ENCODE data around the gene IMPA2.

IMPA2 gene

GRCh38 chr18:12008842-12009580 lies 27.7 kb downstream of the IMPA2 start:
- no peaks in the 10 kb centered on the region for H3K36me3 ChIP-seq (ENCODE audit: insufficient read depth)
- no peaks in the 10 kb centered on the region for H3K79me2 ChIP-seq (ENCODE audit: insufficient read depth, low read depth)
- H3K27me3 ChIP-seq (ENCODE audit: insufficient read depth, low read depth), result no peaks in the 10 kb centered on the region
- no peak overlapping the region for H3K4me3 ChIP-seq (IDR thresholded peaks at IDR 0.05; ENCODE audit: insufficient read depth, low read depth, low read length)
- no peak overlapping the region for H3K4me2 ChIP-seq
- no peak overlapping the region for H3K9ac ChIP-seq
- TF ChIP-seq CTCF (conservative IDR thresholded peaks at IDR 0.05; ENCODE audit: low read depth, low read length), result no peak
- no peaks in the 10 kb centered on the region for H4K20me1 ChIP-seq (ENCODE audit: insufficient read depth)
- no peak overlapping the region for H3K27ac ChIP-seq
- no peak overlapping the region for H2AFZ ChIP-seq (ENCODE audit: low read depth)
- H3K4me1 ChIP-seq (ENCODE audit: low read depth, poor library complexity, severe bottlenecking), result no peaks in the 10 kb centered on the region

- Histone ChIP-seq H3K4me3 (IDR thresholded peaks at IDR 0.05; ENCODE audit: insufficient read depth, low read depth, low read length) (no peak overlapping the region), H3K36me3 (ENCODE audit: insufficient read depth) (no peaks in the 10 kb centered on the region), H2AFZ (ENCODE audit: low read depth) (no peak overlapping the region), H3K27ac (no peak overlapping the region), H4K20me1 (ENCODE audit: insufficient read depth) (no peaks in the 10 kb centered on the region), H3K9ac (no peak overlapping the region), H3K4me1 (ENCODE audit: low read depth, poor library complexity, severe bottlenecking) (no peaks in the 10 kb centered on the region), H3K79me2 (ENCODE audit: insufficient read depth, low read depth) (no peaks in the 10 kb centered on the region), H3K4me2 (no peak overlapping the region), H3K27me3 (ENCODE audit: insufficient read depth, low read depth) (no peaks in the 10 kb centered on the region)
- TF ChIP-seq CTCF (conservative IDR thresholded peaks at IDR 0.05; ENCODE audit: low read depth, low read length), result no peak
These were observed 28.4 kb downstream of the IMPA2 start for GRCh38 chr18:12009581-12010140.

- Histone ChIP-seq H3K4me3 (IDR thresholded peaks at IDR 0.05; ENCODE audit: insufficient read depth, low read depth, low read length) (no peak overlapping the region), H3K4me1 (ENCODE audit: low read depth, poor library complexity, severe bottlenecking) (no peaks in the 10 kb centered on the region), H3K9ac (no peak overlapping the region), H3K36me3 (ENCODE audit: insufficient read depth) (no peaks in the 10 kb centered on the region), H3K27me3 (ENCODE audit: insufficient read depth, low read depth) (no peaks in the 10 kb centered on the region), H3K4me2 (no peak overlapping the region), H4K20me1 (ENCODE audit: insufficient read depth) (no peaks in the 10 kb centered on the region), H3K27ac (no peak overlapping the region), H2AFZ (ENCODE audit: low read depth) (no peak overlapping the region), H3K79me2 (ENCODE audit: insufficient read depth, low read depth) (no peaks in the 10 kb centered on the region)
- no peak for TF ChIP-seq CTCF (conservative IDR thresholded peaks at IDR 0.05; ENCODE audit: low read depth, low read length)
These were observed 29.0 kb downstream of the IMPA2 start for GRCh38 chr18:12010187-12010802.

GRCh38 chr18:12011199-12011956 lies 30.1 kb downstream of the IMPA2 start:
- H4K20me1 ChIP-seq (ENCODE audit: insufficient read depth), result no peaks in the 10 kb centered on the region
- H3K27ac ChIP-seq, result no peak overlapping the region
- TF ChIP-seq CTCF (conservative IDR thresholded peaks at IDR 0.05; ENCODE audit: low read depth, low read length), result no peak
- H2AFZ ChIP-seq (ENCODE audit: low read depth), result no peak overlapping the region
- no peak overlapping the region for H3K4me2 ChIP-seq
- no peaks in the 10 kb centered on the region for H3K79me2 ChIP-seq (ENCODE audit: insufficient read depth, low read depth)
- no peak overlapping the region for H3K9ac ChIP-seq
- no peaks in the 10 kb centered on the region for H3K36me3 ChIP-seq (ENCODE audit: insufficient read depth)
- no peaks in the 10 kb centered on the region for H3K27me3 ChIP-seq (ENCODE audit: insufficient read depth, low read depth)
- no peak overlapping the region for H3K4me3 ChIP-seq (IDR thresholded peaks at IDR 0.05; ENCODE audit: insufficient read depth, low read depth, low read length)
- no peaks in the 10 kb centered on the region for H3K4me1 ChIP-seq (ENCODE audit: low read depth, poor library complexity, severe bottlenecking)
